ENCODE data around the gene FBXL5.

- TF ChIP-seq, protein P1, sequence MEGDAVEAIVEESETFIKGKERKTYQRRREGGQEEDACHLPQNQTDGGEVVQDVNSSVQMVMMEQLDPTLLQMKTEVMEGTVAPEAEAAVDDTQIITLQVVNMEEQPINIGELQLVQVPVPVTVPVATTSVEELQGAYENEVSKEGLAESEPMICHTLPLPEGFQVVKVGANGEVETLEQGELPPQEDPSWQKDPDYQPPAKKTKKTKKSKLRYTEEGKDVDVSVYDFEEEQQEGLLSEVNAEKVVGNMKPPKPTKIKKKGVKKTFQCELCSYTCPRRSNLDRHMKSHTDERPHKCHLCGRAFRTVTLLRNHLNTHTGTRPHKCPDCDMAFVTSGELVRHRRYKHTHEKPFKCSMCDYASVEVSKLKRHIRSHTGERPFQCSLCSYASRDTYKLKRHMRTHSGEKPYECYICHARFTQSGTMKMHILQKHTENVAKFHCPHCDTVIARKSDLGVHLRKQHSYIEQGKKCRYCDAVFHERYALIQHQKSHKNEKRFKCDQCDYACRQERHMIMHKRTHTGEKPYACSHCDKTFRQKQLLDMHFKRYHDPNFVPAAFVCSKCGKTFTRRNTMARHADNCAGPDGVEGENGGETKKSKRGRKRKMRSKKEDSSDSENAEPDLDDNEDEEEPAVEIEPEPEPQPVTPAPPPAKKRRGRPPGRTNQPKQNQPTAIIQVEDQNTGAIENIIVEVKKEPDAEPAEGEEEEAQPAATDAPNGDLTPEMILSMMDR (IDR thresholded peaks at IDR 0.05 in 8 of 11, conservative IDR thresholded peaks at IDR 0.05 in 3 of 11): no peak
- TF ChIP-seq POLR2A (IDR thresholded peaks at IDR 0.05) (no peak), POLR2AphosphoS5 (IDR thresholded peaks at IDR 0.05) (no peak)
Measured at GRCh38 chr4:15692602-15693001, 37.4 kb upstream of the FBXL5 start.
